ENCODE measurements around the gene ERVW-1. TPM values are rescaled to one million over a fixed set of nuclear protein-coding genes. Genes with fewer than 3 reads are reported as not detected.

Gene ERVW-1
- total and polyA plus RNA-seq, 2 of the 13 experiments (the other 11 are each of a cell fraction or from before 2014, with no cell fraction given) = not detected

GRCh38 chr7:92508946-92509345 is 31.2 kb upstream of the ERVW-1 start:
- H2AFZ ChIP-seq (ENCODE audit: low read length) = no peak overlapping the region
- intact Hi-C loops (cut with micrococcal nuclease; ENCODE audit: unreplicated experiment) (no loop called here), in situ Hi-C loops (cut with HindIII; ENCODE audit: extremely low pct_ligation_motif_present, low pct_unique_long_range_greater_than_20kb) (no loop called here)
- no peak overlapping the region for H3K4me2 ChIP-seq (ENCODE audit: low read depth, low read length)
- no peak for FAIRE-seq
- H3K36me3 ChIP-seq (replicated peaks in 1 of 2; ENCODE audit: control insufficient read depth in 1 of 2, insufficient read depth in 2 of 2, low read length in 2 of 2) = no peaks in the 10 kb centered on the region
- H3K9ac ChIP-seq (ENCODE audit: insufficient read depth, low read depth, low read length) = no peak overlapping the region
- TF ChIP-seq ZNF740 (CRISPR knock-in tag; IDR thresholded peaks at IDR 0.05) (no peak), EEA1 (CRISPR knock-in tag; IDR thresholded peaks at IDR 0.05; ENCODE audit: borderline replicate concordance) (no peak), EP300 (IDR thresholded peaks at IDR 0.05; ENCODE audit: low read depth in 2 of 2, low read length in 2 of 2) (no peak), EP300 (CRISPR knock-in tag; IDR thresholded peaks at IDR 0.05; ENCODE audit: borderline replicate concordance) (no peak), MAFK (conservative IDR thresholded peaks at IDR 0.05 in 1 of 2, IDR thresholded peaks at IDR 0.05 in 1 of 2; ENCODE audit: low read length in 2 of 2) (peak; percentile 55 to 83), MAFF (IDR thresholded peaks at IDR 0.05; ENCODE audit: low read depth, low read length) (peak; percentile 63)
- CTCF ChIA-PET (ENCODE audit: low intra/inter-chr PET ratio, low total read pairs) = no interaction called here
- no peaks in the 10 kb centered on the region for H3K27me3 ChIP-seq (ENCODE audit: control insufficient read depth in 1 of 2, insufficient read depth in 2 of 2, low read length in 2 of 2)
- WGBS (ENCODE audit: low lambda C conversion rate) = 96% methylated on average over 5 of the region's 5 CpGs
- BruUV-seq (replicated peaks) = no TSS peak
- no peaks in the 10 kb centered on the region for H3K9me3 ChIP-seq (ENCODE audit: low read length)
- POLR2A ChIA-PET = interaction anchor here (1.1 kb wide), 1 partner anchor 20 kb away, joined by 3 read pairs; the partner anchor contains the start of gene RBM48
- ATAC-seq = no peak
- H3K27ac ChIP-seq (ENCODE audit: extremely low read length, insufficient read depth, low read length) = no peak overlapping the region
- DNase-seq (ENCODE audit: low spot score) = no peak
- H3K4me3 ChIP-seq (replicated peaks in 1 of 3; ENCODE audit: insufficient read depth in 1 of 3, low read depth in 2 of 3, low read length in 3 of 3) = no peak overlapping the region
- H3K4me1 ChIP-seq (ENCODE audit: insufficient read depth, low read length) = peaks cover 9% of the 10 kb centered on the region
- H4K20me1 ChIP-seq (ENCODE audit: insufficient read depth, low read length) = no peaks in the 10 kb centered on the region
- no peaks in the 10 kb centered on the region for H3K79me2 ChIP-seq (ENCODE audit: insufficient read depth, low read length)

GRCh38 chr7:92506363-92506762 is 28.6 kb upstream of the ERVW-1 start:
- no peak overlapping the region for H3K4me3 ChIP-seq (replicated peaks in 1 of 3; ENCODE audit: insufficient read depth in 1 of 3, low read depth in 2 of 3, low read length in 3 of 3)
- DNase-seq (ENCODE audit: low spot score) = no peak
- no peak overlapping the region for H3K27ac ChIP-seq (ENCODE audit: extremely low read length, insufficient read depth, low read length)
- no peaks in the 10 kb centered on the region for H3K27me3 ChIP-seq (ENCODE audit: control insufficient read depth in 1 of 2, insufficient read depth in 2 of 2, low read length in 2 of 2)
- ATAC-seq = no peak
- ChIA-PET POLR2A (no interaction called here), CTCF (ENCODE audit: low intra/inter-chr PET ratio, low total read pairs) (no interaction called here)
- H3K4me1 ChIP-seq (ENCODE audit: insufficient read depth, low read length) = peaks cover 9% of the 10 kb centered on the region
- intact Hi-C loops (cut with micrococcal nuclease; ENCODE audit: unreplicated experiment) (no loop called here), in situ Hi-C loops (cut with HindIII; ENCODE audit: extremely low pct_ligation_motif_present, low pct_unique_long_range_greater_than_20kb) (no loop called here)
- FAIRE-seq = no peak
- no peaks in the 10 kb centered on the region; a peak in 1 of 5 replicates for H3K36me3 ChIP-seq (replicated peaks in 1 of 2; ENCODE audit: control insufficient read depth in 1 of 2, insufficient read depth in 2 of 2, low read length in 2 of 2)
- no peak overlapping the region for H3K9ac ChIP-seq (ENCODE audit: insufficient read depth, low read depth, low read length)
- BruUV-seq (replicated peaks) = no TSS peak
- H2AFZ ChIP-seq (ENCODE audit: low read length) = no peak overlapping the region
- no peaks in the 10 kb centered on the region for H4K20me1 ChIP-seq (ENCODE audit: insufficient read depth, low read length)
- no peak overlapping the region for H3K4me2 ChIP-seq (ENCODE audit: low read depth, low read length)
- H3K9me3 ChIP-seq (ENCODE audit: low read length) = no peaks in the 10 kb centered on the region
- WGBS (ENCODE audit: low lambda C conversion rate) = 88% methylated on average over 2 of the region's 2 CpGs
- no peaks in the 10 kb centered on the region for H3K79me2 ChIP-seq (ENCODE audit: insufficient read depth, low read length)
- TF ChIP-seq ZNF451 (CRISPR knock-in tag; IDR thresholded peaks at IDR 0.05) (no peak), IKZF4 (CRISPR knock-in tag; IDR thresholded peaks at IDR 0.05; ENCODE audit: borderline replicate concordance, low read depth, not compliant biosample characterization) (no peak), GTF2F1 (IDR thresholded peaks at IDR 0.05; ENCODE audit: low read length) (no peak), MAFF (IDR thresholded peaks at IDR 0.05; ENCODE audit: low read depth, low read length) (peak; percentile 53), USF2 (IDR thresholded peaks at IDR 0.05; ENCODE audit: low read depth, low read length) (no peak), USF2 (CRISPR knock-in tag; IDR thresholded peaks at IDR 0.05; ENCODE audit: borderline replicate concordance) (no peak), ZNF572 (CRISPR knock-in tag; IDR thresholded peaks at IDR 0.05) (no peak), STAT6 (CRISPR knock-in tag; IDR thresholded peaks at IDR 0.05; ENCODE audit: borderline replicate concordance) (no peak), ZNF335 (CRISPR knock-in tag; IDR thresholded peaks at IDR 0.05) (no peak)
